GM18508 (cell line): ENCODE data around the gene CATSPERD.

Experiments
- ATAC-seq: cut with Tn5 transposase; IDR thresholded peaks from one replicate; pipeline ENCODE4 v1.9.1; 2021; ENCODE audit warnings: moderate number of reproducible peaks; ENCODE audit not compliant: insufficient read depth, unreplicated experiment

Gene CATSPERD

DNA sequence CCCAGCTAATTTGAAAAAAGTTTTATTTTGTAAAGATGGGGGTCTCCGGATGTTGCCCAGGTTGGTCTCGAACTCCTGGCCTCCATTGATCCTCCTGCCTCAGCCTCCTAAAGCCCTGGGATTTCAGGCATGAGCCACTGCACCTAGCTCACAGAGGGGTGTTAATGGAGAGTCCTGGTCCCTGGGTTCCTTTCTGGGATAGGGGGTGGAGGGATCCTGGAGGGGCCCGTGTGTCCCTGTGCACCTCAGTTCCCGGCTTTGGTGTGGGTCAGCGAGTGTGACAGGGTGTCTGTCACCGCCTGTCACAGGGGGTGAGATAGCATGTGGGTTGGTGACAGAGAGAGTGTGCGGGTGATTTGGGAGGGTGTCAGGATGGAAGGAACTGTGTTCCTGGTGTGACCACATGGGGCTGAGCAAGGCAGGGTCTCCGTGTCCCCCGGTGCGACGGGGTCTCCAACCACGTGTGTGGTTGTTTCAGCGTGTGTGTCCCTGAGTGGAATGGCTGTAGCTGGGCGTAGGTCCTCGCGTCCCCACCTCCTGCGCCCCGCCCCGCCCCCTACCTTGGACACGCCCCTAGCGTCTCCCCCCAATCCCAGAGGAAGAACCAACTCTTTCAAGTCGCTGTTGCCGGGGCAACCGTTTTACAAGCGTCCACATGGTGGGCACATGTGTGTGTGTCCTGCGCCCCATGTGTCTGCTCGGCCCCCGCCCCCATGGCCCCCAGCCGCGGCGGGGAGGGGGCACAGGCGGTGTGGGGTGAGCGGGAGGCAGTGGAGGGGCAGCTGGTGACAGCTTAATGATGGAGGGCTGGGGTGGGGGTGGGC lies 81.6 kb downstream of the CATSPERD start:
- no peak for ATAC-seq

DNA sequence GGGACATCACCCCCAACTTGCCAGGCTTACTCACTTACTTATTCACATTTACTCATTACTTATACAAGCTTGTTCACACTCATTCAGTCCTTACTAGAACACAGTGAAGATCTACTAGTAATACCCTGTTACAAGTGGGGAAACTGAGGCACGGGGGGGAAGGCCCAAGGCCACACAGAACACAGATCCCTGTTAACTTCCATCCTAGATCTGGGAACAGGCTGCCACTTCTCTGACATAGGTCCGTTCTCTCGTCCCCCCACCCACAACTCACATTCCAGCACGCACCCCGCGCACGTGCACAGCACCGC lies 83.0 kb downstream of the CATSPERD start:
- ATAC-seq = no peak

DNA sequence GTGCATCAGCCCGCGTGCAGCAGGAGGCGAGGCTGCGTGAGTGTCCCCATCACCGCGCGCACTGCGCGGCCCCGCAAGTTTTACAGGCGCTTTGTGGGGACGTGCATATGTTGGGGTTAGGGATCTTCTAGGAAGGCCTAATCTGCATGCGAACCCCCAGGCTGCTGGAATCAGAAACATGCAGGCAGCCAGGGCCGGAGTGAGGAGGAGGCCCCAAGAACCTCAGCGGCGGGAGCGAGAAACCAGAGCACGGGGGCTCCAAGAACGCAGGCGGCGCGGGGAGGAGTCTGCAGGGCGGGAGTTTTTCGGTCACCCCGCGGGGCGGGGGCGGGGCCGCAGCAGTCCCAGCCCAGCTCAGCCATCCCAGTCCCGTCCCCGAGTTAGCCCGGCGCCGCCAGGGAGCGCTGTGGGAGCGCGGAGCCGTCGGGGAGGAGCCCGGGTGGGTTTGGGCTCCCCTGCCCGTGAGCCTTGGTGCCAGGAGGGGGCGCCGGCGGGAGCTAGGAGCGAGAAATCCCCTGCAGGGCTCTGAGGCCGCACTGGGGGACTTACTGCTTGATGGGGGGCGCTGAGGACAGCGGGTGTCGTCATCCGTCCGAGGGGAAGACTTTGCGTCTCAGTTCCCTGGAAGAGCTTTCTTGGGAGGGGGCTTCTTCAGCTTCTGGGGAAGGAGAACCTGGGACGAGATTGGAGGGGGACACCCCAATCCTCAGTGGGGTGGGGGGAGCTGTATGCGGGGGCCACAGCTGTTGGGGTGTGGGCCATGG lies 83.5 kb downstream of the CATSPERD start:
- no peak for ATAC-seq

DNA sequence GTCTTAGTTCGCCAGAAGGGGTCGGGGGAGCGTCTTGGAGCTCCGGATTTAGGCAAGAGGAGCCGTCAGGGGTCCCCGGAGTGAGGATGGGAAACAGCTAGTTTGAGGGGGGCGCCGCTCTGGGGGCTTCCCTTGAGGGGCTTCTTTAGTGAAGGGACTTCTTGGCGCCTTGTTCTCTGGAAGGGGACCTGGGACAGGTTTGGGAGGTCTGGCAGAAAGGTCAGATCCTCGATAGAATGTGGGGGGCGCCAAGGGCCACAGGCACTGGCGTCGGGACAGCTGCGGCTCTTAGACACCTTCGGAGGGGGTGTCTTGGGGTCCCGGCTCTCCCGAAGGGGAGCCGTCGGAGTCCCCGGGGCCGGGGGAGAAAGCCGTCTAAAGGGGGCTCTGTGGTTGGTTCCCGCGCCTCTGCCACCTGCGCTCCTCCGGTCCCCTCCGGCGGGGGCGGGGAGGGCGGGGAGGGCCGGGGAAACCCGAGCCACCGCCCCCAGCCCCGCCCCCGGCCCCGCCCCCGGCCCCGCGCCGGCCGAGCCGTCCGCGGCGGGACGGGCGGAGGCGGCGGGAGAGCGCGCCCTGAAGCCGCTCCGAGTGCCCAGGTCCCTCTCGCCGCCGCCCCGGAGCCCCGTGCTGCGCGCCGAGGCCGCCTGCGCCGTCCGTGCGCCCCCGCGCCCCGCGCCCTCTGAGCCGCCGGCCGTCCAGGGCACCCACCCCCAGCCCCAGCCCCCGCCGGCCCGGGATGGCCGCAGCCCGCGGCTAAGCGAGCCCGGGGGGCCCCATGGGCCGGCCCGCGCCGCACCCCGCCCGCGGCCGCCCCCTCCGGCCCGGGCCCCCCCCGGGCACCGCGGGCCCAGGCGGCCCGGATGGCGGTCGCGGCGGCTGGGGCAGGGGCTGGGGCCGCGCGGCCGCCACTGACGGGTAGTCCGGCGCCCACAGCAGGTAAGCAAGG lies 84.4 kb downstream of the CATSPERD start, which contains the start of gene NRTN:
Gene NRTN (plus strand): TSS at position 552 of the 946 bp plus-strand sequence. CDS start 19,099 bp downstream, outside the sequence.
- ATAC-seq = no peak

DNA sequence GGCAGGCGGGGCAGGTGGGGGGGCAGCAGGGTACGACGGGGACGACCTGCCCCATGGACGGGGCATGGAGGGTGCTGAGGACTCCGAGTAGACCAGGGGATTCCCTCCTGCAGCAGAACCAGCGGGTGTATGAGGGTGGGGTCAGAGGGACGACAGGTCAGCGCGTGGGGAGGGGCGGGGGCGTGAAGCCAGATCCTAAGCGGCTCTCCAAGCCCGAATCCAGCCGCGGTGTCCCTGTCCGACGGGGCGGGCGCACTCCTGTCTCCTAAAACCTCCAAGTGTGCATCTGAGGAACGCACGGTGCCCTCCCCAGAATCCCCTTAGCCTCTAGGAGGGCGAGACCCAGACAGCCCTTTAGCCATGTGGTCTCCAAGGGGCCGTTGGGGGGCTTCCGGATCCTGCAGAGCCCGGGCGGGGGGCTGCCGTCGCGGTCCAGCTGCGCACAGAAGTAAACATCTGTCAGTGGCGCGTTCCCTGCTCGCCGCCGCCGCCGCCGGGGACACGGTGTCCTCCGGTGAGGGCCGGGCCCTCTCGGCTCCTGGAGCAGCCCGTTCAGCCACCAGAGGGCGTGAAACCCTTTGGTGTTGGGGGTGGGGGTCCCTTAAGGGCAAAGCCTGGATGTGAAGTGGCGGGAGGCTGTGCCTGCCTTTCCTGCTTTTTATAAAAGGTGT lies 85.2 kb downstream of the CATSPERD start:
- no peak for ATAC-seq

DNA sequence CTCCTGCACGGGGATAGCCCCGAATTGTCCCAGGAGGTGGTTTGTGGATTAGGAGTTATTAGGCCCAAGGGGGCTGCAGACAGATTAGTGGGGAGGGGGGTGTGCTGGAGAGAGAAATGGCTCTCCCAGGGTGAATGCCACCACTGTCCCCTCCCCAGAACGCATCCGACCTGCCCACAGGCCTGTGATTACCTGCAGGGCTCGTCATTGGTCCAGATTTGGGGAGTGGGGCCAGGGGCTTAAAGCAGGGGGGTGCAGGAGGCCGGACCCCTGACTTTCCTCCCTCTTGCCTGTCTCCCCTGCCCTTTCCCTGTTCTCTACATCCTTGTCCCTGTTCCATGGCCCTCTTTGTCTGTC lies 85.7 kb downstream of the CATSPERD start:
- no peak for ATAC-seq

DNA sequence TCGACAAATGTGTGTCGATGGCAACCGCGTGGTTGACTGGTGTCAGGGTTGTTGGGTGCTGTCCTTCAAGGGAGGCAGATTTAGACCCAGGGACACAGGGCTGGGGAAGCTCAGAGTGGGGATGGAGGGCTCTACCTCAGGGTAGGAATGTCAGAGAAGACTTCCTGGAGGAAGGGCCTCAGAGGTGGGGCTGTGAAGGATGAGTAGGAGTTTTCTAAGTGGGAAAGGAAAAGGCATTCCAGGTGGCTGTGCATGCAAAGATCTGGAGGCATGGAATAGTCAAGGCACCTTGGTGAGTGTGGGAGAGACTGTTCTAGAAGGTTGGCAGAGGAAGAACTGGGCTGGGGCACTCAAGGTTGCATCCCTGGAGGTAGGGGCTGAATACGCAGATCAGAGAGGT lies 86.5 kb downstream of the CATSPERD start:
- no peak for ATAC-seq

DNA sequence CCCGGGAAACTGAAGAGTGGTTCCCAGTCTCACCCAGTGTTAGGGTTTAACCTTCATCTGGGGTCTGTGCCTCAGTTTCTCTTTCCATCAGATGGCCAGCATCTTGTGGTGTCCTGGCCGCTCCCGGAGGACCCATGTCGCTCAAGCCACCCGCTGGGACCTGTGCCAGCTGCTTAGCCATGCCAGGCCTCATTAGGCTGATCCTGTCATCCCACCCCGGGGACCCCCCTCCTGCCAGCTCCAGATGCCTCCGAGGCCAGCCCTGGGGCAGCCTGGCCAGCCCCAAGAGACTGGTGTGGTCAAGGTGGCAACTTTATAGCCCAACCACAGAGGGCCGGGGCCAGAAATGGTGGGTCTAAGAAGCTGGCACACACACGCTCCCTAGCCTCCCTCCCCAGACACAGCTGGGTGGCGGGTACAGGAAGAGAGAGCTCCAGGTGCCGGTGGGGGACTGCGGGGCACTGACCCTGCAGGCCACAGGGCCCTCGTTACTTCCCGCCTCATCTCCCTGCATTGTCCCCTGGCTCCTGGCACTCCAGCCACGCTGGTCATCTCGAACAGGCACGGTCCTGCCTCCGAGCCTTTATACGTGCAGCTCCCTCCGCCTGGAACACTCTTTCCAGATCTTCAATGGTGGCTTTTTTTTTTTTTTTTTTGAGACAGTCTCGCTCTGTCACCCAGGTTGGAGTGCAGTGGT lies 87.8 kb downstream of the CATSPERD start:
- ATAC-seq = no peak

DNA sequence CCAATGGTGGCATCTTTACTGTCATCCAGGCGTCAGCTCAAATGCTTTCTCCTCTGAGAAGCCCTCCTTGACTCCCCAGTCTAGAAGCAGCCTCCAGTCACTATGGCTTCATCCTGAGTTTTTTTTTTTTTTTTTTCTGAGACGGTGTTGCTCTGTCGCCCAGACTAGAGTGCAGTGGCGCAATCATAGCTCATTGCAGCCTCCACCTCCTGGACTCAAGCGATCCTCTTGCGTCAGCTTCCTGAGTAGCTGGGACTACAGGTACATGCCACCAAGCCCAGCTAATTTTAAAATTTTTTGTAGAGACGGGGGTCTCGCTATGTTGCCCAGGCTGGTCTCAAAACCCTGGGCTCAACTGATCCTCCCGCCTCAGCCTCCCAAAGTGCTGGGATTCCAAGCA lies 88.6 kb downstream of the CATSPERD start:
- ATAC-seq = no peak

DNA sequence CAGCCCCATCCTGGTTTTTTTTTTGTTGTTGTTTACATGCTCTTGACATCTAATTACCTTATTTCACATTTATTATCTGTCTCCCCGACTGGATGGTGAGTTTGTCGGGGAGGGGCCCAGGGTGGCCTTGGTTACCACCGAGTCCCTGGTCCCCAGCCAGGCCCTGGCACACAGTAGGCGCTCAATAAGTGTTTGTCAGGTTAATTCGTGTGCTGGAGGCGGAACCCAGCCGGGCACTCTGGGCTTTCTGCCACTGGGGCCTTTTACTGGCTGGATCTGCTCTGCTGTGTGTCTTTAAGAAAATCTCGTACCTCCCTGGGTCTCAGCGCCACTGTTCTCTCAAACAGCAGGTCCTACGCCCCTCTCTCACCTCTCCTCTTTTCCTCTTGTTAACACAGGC lies 89.0 kb downstream of the CATSPERD start:
- ATAC-seq = no peak

DNA sequence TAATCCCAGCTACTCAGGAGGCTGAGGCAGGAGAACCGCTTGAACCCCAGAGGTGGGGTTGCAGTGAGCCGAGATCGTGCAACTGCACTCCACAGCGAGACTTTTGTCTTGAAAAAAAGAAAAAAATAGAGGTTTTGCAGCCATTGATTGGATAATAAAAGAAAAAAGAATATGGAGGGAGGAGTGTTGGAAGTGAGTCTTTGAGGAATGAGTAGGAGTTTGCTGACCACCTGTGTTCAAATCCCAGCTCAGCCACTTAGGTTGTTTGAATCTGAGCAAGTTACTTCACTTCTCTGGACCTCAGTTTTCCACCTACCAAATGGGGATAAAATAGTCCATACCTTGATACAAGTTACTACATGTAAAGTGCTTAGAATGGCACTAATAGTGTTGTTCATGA lies 90.7 kb downstream of the CATSPERD start:
- no peak for ATAC-seq

DNA sequence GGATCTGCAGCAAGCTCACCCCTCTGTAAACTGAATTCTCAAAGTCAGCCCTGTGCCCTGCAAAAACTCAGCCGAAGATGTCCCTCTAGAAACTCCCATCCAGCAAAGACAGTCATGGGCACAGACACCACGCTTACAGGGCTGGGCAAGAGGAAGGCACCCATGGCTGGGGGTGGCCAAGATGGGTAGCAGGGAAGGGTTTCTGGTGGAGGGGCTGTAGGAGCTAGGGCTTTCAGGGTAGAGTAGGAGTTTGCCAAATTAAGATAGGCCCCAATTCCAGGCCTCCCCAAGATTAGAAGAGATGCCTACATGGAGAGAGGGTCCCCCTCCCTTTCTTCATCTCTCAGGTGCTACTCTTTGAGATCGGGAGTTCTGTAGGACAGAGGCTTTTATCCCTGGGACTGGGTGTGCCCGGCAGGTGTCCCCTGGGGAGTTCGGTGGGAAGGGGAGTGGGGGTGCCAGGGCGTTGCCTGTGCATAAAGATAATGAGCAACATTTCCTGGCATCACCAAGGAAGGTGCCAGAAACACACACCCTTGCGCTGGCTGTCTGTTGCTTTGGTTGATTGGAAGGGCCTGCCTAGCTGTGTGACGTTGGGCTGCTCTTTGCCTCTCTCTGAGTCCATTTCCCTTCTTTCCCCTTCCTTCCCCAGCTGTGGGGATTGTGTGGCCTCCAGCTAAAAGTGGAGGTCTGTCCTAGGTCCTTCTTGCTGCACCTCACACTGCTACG lies 93.8 kb downstream of the CATSPERD start:
- ATAC-seq = no peak

DNA sequence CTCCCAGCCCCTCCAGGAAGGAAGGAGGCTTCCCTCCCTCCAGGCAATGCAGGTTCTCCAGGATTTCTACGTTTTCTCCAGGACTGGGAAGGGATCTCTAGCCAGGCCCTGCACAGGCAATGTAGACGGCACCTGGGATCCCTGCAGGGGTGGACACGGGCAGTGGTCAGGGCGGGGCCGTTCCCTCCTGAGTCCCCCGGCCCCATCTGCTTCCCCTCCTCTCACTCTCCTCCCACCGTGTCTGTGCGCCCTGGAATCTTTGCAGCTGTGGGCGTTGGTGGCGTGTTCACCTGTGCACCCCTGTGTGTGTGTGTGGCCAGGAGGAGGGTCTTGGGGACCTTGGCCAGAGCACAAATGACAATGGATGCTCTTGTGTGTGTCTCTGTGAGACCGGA lies 94.4 kb downstream of the CATSPERD start:
- ATAC-seq = no peak

DNA sequence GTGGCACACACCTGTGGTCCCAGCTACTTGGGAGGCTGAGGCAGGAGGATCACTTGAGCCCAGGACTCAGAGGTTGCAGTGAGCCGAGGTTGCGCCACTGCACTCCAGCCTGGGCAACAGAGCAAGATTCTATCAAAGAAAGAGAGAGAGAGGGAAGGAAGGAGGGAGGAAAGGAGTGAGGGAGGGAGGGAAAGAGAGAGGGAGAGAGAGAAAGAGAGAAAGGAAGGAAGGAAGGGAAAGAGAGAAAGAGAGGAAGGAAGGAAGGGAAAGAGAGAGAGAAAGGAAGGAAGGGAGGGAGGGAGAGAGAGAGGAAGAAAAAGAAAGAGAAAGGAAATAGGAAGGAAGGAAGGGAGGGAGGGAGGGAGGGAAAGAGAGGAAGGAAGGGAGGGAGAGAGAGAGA lies 96.8 kb downstream of the CATSPERD start:
- ATAC-seq = no peak

DNA sequence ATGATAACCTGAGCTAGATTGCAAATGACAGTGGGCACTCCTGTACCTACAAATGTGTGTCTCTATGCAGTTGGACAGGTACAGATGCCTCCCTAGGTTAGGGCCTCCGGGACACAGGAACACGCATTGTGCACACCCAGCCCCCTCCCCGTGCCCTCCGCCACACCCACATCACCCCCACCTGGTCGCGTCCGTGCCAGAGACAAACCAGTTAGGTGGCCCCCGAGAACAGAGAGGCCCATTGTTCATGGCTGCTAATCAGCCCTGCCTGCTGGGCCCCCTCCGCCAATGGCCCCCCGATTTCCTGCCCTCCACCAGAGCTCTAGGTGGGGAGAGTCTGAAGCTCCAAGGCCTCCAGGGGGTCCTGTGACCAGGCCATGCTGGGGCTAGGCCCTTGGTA lies 98.2 kb downstream of the CATSPERD start:
- ATAC-seq = no peak

DNA sequence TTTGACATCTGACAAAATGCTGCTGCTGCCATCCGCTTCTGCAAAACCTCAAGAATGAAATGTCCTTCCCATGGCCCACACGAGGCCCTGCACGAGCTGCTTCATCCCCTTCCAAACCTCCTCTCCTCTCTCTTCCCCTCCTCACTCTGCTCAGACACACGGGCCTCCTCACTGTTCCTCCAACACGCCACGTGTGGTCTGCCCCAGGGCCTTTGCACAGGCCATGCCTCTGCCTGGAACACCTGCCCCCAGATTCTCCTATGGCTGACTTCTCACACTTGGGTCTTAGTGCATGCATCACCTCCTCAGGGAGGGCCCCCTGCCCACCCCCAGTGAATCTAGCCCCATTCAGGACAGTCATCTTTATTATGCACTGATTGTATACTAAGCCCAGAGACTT lies 100.3 kb downstream of the CATSPERD start:
- ATAC-seq = no peak

DNA sequence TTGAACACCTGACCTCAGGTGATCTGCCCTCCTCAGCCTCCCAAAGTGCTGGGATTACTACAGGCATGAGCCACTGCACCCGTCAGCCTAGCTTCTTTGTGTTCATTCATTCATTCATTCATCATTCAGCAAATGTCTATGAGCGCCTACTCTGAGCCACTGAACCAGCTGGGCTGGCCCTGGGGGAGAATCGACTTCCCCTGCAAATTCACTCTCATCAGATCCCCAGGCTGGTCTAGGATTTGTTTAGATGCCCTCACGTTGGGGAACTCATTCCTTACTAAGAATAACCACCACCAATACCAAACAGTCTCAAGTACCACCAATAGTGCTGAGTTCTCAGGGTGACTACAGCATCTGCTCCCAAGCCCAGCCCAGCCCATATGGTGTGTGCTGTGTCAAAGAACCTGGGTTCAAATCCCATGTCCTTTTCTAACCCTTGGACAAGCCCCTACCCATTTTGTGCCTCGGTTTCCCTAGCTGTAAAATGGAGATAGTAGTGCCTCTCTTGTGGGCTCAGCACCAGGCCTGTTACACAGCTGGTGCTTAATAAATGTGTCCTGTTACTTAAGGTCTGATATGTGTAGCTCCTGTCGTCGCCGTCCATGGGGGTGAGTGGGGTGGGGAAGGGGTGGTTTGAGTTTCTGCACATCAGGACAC lies 101.2 kb downstream of the CATSPERD start:
- no peak for ATAC-seq

DNA sequence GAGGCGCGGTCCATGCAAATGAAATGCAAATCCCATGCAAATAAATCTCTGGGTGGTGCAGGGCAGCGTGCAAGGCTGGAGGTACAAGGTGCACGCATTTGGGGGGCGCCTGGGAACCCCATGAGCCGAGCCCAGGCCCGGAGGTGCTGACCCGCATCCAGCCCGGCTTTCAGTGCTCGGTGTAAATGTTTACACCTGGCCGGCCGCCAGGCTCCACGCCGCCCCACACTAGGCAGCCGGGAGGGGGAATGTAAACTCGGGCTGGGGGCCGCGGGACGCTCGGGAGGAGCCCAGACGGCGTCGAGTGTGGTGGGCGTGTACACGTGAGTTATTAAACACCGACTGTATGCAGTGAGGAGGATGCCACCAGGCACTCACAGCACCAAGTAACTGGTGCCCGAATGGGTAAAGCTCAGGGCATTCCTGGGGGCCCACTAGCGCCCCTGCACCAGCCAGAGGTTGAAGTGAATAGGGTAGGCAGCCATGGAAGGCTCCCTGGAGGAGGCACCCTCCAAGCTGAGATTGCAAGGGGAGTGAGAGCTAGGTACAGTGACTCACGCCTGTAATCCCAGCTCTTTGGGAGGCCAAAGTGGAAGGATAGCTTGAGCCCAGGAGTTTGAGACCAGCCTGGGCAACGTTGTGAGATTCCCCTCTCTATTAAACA lies 101.9 kb downstream of the CATSPERD start:
- ATAC-seq = no peak
